Tibial nerve (tissue), 4 donors: ENCODE results near the gene BOLA3.

Source experiments
- EP300 ChIP-seq, 2 donors: sonication (generic); formaldehyde crosslinking; IDR thresholded peaks; one replicate each; pipeline ENCODE4 v1.6.1; 2017; ENCODE audit warnings: antibody characterized with exemption in 2 of 2, mild to moderate bottlenecking in 1 of 2
- POLR2A ChIP-seq, 2 donors: fragments of 450-650 bp; IDR thresholded peaks; one replicate each; pipeline ENCODE4 v1.6.1; 2017; ENCODE audit warnings: antibody characterized with exemption in 2 of 2, mild to moderate bottlenecking in 2 of 2, moderate library complexity in 2 of 2
- TF ChIP-seq, protein P1 (sequence below), 5 experiments: fragments of 200-600 bp in 3 of 5; fragments of 450-650 bp in 2 of 5; sonication (generic) in 3 of 5; IDR thresholded peaks; one replicate each; pipeline ENCODE4 v1.5.1; 2016 to 2019; ENCODE audit warnings: antibody characterized with exemption in 5 of 5, mild to moderate bottlenecking in 3 of 5, moderate library complexity in 2 of 5

DNA sequence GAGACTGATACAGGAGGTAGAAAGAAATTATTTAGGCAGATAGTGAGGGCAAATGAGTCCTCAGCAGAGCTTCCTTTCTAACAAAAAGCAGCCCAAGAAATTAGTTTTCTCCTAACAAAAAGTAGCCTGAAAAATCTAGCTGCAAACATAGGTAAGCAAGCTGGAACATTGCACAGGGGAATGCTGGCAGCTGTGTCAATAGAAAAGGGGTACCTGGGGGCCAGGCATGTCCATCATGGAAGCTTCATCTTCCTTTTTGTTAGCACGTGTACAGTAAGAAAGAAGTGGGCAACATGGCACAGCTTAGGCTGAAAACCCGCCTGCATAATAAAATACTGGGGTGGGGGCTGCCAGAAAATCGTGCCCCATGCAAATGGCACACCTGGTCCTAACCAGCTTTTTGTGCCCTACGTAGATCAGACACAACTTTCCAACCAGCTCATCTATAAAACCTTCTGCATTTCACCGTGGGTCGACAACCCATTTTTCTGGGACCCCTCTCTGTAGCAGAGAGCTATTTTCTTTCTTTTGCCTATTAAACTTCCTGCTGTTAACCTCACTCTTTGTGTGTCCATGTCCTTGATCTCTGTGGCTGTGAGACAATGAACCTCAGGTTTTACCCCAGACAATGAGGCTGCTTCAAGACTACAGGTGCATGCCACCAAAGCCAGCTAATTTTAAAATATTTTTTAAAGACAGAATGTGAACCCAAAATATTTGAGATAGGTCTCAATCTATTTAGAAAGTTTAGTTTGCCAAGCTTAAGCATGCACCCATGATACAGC lies 44.1 kb upstream of the BOLA3 start:
- TF ChIP-seq POLR2A (IDR thresholded peaks at IDR 0.05) (no peak), EP300 (IDR thresholded peaks at IDR 0.05) (no peak)
- TF ChIP-seq, protein P1, sequence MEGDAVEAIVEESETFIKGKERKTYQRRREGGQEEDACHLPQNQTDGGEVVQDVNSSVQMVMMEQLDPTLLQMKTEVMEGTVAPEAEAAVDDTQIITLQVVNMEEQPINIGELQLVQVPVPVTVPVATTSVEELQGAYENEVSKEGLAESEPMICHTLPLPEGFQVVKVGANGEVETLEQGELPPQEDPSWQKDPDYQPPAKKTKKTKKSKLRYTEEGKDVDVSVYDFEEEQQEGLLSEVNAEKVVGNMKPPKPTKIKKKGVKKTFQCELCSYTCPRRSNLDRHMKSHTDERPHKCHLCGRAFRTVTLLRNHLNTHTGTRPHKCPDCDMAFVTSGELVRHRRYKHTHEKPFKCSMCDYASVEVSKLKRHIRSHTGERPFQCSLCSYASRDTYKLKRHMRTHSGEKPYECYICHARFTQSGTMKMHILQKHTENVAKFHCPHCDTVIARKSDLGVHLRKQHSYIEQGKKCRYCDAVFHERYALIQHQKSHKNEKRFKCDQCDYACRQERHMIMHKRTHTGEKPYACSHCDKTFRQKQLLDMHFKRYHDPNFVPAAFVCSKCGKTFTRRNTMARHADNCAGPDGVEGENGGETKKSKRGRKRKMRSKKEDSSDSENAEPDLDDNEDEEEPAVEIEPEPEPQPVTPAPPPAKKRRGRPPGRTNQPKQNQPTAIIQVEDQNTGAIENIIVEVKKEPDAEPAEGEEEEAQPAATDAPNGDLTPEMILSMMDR (IDR thresholded peaks at IDR 0.05), result no peak
